IgD-negative memory B cell (primary cell): ENCODE results near the gene CATSPERE. TPM values are rescaled to one million over a fixed set of nuclear protein-coding genes. Genes with fewer than 3 reads are reported as not detected.

ENCODE experiments used
- H3K27ac Mint-ChIP-seq, 3 donors: one replicate each; pipeline ENCODE4 v1.8.0; 2020 to 2022; ENCODE audit warnings: mild to moderate bottlenecking in 3 of 3, mixed read lengths in 3 of 3, moderate library complexity in 1 of 3
- H3K27me3 Mint-ChIP-seq: one replicate; pipeline ENCODE4 v1.8.0; 2021; ENCODE audit warnings: mixed read lengths
- H3K36me3 Mint-ChIP-seq: one replicate; pipeline ENCODE4 v1.8.0; 2020; ENCODE audit warnings: mild to moderate bottlenecking, mixed read lengths
- H3K4me1 Mint-ChIP-seq, 3 donors: one replicate each; pipeline ENCODE4 v1.8.0; 2020 to 2022; ENCODE audit warnings: mixed read lengths in 3 of 3, mild to moderate bottlenecking in 1 of 3
- H3K4me3 Mint-ChIP-seq, 4 donors: one replicate each; pipeline ENCODE4 v1.8.0; 2020 to 2022; ENCODE audit warnings: mild to moderate bottlenecking in 4 of 4, mixed read lengths in 4 of 4, moderate library complexity in 3 of 4
- H3K9me3 Mint-ChIP-seq, 3 donors: one replicate each; pipeline ENCODE4 v1.8.0; 2020 to 2021; ENCODE audit warnings: mixed read lengths in 3 of 3, mild to moderate bottlenecking in 1 of 3
- polyA plus RNA-seq: library from polyadenylated mRNA; unstranded; fragments of 300-500 nt; fragmentation: Illumina TruSeq; gene quantifications from one replicate; pipeline ENCODE4 v1.2.3, GENCODE V29; 2021

Gene CATSPERE
- polyA plus RNA-seq, 1 donor from 2014 or later, result 0.23 TPM

- peaks cover 4% of the 10 kb centered on the region for H3K36me3 Mint-ChIP-seq
- H3K27ac Mint-ChIP-seq, result no peak overlapping the region
- H3K27me3 Mint-ChIP-seq, result no peaks in the 10 kb centered on the region
- H3K4me1 Mint-ChIP-seq, result no peaks in the 10 kb centered on the region
- no peak overlapping the region for H3K4me3 Mint-ChIP-seq
- H3K9me3 Mint-ChIP-seq, result no peaks in the 10 kb centered on the region
Measured at GRCh38 chr1:244614113-244614836, 153.2 kb downstream of the CATSPERE start.

DNA sequence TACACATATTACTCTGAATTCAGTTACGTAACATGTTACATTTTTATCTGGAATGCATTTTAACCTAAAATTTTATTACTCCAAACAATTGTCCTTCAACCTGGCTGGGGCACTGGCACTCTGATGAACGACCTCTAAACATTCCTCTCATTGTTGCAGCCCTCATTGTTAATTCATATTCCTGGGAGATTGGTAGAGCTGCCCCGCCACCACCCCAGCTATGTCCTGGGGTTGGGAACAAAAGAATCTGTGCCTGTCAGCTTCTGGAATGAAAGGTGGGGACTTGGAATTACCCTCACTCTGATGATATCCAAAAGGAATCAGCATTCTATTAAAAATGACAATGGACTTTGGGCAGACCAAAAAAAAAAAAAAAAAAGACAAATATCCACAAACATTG, 153.8 kb downstream of the CATSPERE start:
- Mint-ChIP-seq H3K27me3 (no peaks in the 10 kb centered on the region), H3K9me3 (no peaks in the 10 kb centered on the region), H3K4me3 (no peak overlapping the region), H3K4me1 (no peaks in the 10 kb centered on the region), H3K36me3 (peaks cover 4% of the 10 kb centered on the region), H3K27ac (no peak overlapping the region)

DNA sequence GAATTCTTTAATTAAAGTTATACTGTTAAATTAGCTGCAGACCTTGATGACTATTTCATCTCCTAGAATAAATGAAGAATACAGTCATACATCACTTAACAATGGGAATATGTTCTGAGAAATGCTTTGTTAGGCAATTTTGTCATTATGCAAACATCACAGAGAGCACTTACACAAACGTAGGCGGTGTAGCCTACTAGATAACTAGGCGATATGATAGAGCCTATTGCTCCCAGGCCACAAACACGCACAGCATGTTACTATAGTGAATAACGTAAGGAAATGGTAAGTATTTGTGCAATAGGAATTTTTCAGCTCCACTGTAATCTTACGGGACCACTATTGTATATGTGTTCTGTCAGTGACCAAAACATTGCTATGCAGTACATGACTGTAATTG, 154.2 kb downstream of the CATSPERE start:
- Mint-ChIP-seq H3K27ac (no peak overlapping the region), H3K27me3 (no peaks in the 10 kb centered on the region), H3K4me1 (no peaks in the 10 kb centered on the region), H3K4me3 (no peak overlapping the region), H3K36me3 (peaks cover 4% of the 10 kb centered on the region), H3K9me3 (no peaks in the 10 kb centered on the region)

DNA sequence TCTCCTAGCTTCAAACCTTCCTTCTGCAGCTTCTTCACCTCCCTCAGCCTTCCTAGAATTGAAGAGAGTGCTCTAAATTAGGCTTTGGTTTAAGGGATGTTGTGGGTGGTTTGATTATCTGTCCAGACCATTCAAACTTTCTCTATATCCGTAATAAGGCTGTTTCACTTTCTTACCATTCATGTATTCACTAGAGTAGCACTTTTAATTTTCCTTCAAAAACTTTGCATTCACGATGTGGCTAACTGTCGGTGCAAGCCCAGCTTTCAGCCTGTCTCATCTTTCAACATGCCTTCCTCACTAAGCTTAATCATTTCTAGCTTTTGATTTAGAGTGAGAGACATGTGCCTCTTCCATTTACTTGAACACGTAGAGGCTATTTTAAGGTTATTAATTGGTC, 165.6 kb downstream of the CATSPERE start:
- Mint-ChIP-seq H3K4me3 (no peak overlapping the region), H3K27ac (peak overlapping the region in 1 of 3 donors; percentile 4), H3K4me1 (no peaks in the 10 kb centered on the region), H3K27me3 (peaks cover 12% of the 10 kb centered on the region), H3K9me3 (peaks cover 0 to 2% (median 0%) of the 10 kb centered on the region in 3 donors), H3K36me3 (no peaks in the 10 kb centered on the region)

DNA sequence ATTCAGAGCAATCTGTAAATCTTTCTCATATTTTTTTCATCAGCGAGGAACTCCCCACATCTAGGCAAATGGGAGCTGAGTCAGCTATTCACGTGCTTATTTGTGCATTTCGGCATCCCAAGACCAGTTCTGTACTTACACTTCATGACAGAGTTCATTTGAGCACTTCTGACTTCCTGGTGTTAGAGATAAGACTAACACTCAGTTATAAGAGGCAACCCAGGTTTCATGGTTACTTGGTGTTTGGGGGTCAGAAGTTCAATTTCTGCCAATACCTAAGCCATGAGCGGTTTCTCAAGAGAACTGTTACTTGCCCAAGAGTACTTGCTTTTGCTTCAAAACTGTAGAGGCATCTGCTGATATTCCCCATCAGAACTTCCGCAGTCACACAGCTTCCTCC, 167.7 kb downstream of the CATSPERE start:
- peaks cover 12% of the 10 kb centered on the region for H3K27me3 Mint-ChIP-seq
- peaks cover 0 to 2% (median 0%) of the 10 kb centered on the region in 3 donors for H3K9me3 Mint-ChIP-seq
- H3K36me3 Mint-ChIP-seq, result no peaks in the 10 kb centered on the region
- no peak overlapping the region for H3K4me3 Mint-ChIP-seq
- H3K27ac Mint-ChIP-seq, result no peak overlapping the region
- H3K4me1 Mint-ChIP-seq, result no peaks in the 10 kb centered on the region

- Mint-ChIP-seq H3K9me3 (no peaks in the 10 kb centered on the region), H3K4me1 (no peaks in the 10 kb centered on the region), H3K27ac (no peak overlapping the region), H3K4me3 (no peak overlapping the region), H3K27me3 (peaks cover 5% of the 10 kb centered on the region), H3K36me3 (no peaks in the 10 kb centered on the region)
Measured at GRCh38 chr1:244633140-244633539, 172.1 kb downstream of the CATSPERE start.

DNA sequence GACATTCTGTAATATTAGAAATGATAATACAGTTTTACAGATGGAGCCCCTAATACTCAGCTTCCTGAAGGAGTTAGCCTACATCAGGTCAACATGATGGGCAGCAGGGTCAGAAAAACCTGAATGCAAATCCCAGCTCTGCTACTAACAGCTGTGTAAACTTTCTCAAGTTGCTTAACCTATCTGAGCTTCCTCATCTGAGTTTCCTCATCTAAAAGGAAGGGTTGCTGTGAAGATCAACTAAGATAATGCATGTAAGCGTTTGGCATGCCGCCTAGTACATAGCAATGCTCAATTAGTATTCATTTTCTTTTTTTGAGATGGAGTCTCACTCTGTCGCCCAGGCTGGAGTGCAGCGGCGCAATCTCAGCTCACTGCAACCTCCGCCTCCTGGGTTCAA, 173.5 kb downstream of the CATSPERE start:
- H3K36me3 Mint-ChIP-seq, result no peaks in the 10 kb centered on the region
- no peak overlapping the region for H3K4me3 Mint-ChIP-seq
- H3K27me3 Mint-ChIP-seq, result peaks cover 3% of the 10 kb centered on the region
- no peaks in the 10 kb centered on the region for H3K4me1 Mint-ChIP-seq
- no peak overlapping the region for H3K27ac Mint-ChIP-seq
- no peaks in the 10 kb centered on the region for H3K9me3 Mint-ChIP-seq

GRCh38 chr1:244636488-244637259, 175.6 kb downstream of the CATSPERE start:
- Mint-ChIP-seq H3K4me3 (no peak overlapping the region), H3K4me1 (no peaks in the 10 kb centered on the region), H3K27me3 (peaks cover 2% of the 10 kb centered on the region), H3K27ac (no peak overlapping the region), H3K36me3 (peaks cover 1% of the 10 kb centered on the region), H3K9me3 (no peaks in the 10 kb centered on the region)

DNA sequence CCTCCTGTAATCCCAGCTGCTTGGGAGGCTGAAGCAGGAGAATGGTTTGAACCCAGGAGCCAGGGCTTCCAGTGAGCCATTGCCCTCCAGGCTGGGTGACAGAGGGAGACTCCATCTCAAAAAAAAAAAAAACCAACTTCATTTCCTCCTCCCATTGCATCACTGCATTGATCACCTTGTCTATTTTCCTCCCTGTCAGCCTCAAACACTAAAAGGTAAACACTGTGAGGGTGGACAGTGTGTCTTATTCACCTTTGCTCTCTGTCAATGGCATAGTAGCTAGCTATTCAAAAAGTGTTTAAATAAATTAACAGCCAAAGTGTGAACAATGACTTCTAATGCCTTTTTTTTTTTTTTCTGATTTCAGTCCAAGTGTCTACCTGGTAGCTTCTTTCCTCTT, 178.5 kb downstream of the CATSPERE start:
- H3K9me3 Mint-ChIP-seq, result no peaks in the 10 kb centered on the region
- H3K27me3 Mint-ChIP-seq, result peaks cover 4% of the 10 kb centered on the region
- H3K4me3 Mint-ChIP-seq, result no peak overlapping the region
- H3K27ac Mint-ChIP-seq, result no peak overlapping the region
- no peaks in the 10 kb centered on the region for H3K4me1 Mint-ChIP-seq
- H3K36me3 Mint-ChIP-seq, result peaks cover 1% of the 10 kb centered on the region

- Mint-ChIP-seq H3K9me3 (no peaks in the 10 kb centered on the region), H3K27ac (no peak overlapping the region), H3K4me1 (no peaks in the 10 kb centered on the region), H3K4me3 (no peak overlapping the region), H3K36me3 (peaks cover 1% of the 10 kb centered on the region), H3K27me3 (peaks cover 4% of the 10 kb centered on the region)
Measured at GRCh38 chr1:244640917-244641316, 179.8 kb downstream of the CATSPERE start.

DNA sequence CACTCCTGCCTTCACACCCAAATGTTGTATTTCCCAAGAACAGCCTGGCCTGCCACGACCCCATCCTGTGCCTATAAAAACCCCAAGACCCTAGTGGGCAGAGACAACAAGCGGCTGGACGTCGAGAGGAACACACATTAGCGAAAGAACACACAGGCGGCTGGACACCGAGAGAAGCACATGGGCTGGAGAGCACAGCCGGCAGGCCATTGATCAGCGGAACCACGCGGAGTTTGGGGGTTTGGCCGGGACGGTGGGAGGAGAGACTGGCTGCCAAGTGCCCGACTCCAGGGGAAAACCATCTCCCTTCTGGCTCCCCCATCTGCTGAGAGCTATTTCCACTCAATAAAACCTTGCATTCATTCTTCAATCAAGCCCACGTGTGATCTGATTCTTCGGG, 181.5 kb downstream of the CATSPERE start:
- Mint-ChIP-seq H3K4me1 (no peaks in the 10 kb centered on the region), H3K36me3 (peaks cover 1% of the 10 kb centered on the region), H3K27ac (no peak overlapping the region), H3K27me3 (peaks cover 4% of the 10 kb centered on the region), H3K4me3 (no peak overlapping the region), H3K9me3 (no peaks in the 10 kb centered on the region)

DNA sequence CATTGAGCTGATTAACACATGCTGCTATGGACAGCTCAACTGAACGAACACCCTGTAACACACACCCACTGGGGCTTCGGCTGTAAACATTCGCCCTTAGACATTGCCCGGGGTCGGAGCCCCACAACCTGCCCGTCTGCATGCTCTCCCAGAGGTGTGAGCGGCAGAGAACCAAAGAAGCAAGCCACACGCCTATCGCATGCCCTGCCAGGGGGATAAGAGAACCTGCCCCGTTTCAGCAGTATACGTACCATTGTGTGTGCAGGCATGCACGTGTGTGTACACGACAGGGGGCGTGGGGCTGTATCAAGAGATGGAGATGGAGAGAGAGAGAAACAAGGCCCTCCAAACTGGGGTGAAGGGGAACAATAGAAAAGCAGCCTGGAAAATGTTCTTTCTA, 181.9 kb downstream of the CATSPERE start:
- no peak overlapping the region for H3K27ac Mint-ChIP-seq
- H3K36me3 Mint-ChIP-seq, result peaks cover 1% of the 10 kb centered on the region
- H3K4me3 Mint-ChIP-seq, result no peak overlapping the region
- no peaks in the 10 kb centered on the region for H3K9me3 Mint-ChIP-seq
- H3K4me1 Mint-ChIP-seq, result no peaks in the 10 kb centered on the region
- H3K27me3 Mint-ChIP-seq, result peaks cover 4% of the 10 kb centered on the region

- no peaks in the 10 kb centered on the region for H3K4me1 Mint-ChIP-seq
- H3K4me3 Mint-ChIP-seq, result no peak overlapping the region
- H3K9me3 Mint-ChIP-seq, result no peaks in the 10 kb centered on the region
- no peak overlapping the region for H3K27ac Mint-ChIP-seq
- peaks cover 1% of the 10 kb centered on the region for H3K36me3 Mint-ChIP-seq
- peaks cover 5% of the 10 kb centered on the region for H3K27me3 Mint-ChIP-seq
Measured at GRCh38 chr1:244645414-244645813, 184.3 kb downstream of the CATSPERE start.

DNA sequence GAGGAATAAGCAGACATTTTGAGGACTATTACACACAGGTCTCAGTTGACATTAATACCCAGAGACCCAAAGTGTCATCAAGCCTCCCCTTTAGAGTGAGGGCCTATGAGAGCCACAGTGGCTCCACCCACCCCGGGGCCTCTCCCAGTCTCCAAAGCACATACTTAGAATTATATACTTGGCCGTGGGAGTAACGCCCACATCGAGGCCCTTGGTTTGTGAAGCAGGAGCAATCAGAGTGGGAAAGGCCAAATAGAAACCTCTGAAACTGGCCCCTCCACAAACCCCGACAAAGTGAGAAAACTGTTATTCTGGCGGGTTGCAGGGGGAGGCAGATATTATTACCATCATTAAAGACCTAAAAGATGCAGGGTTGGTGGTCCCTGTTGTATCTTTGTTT, 184.8 kb downstream of the CATSPERE start:
- H3K36me3 Mint-ChIP-seq, result no peaks in the 10 kb centered on the region
- no peaks in the 10 kb centered on the region for H3K4me1 Mint-ChIP-seq
- peaks cover 5% of the 10 kb centered on the region for H3K27me3 Mint-ChIP-seq
- no peaks in the 10 kb centered on the region for H3K9me3 Mint-ChIP-seq
- no peak overlapping the region for H3K4me3 Mint-ChIP-seq
- no peak overlapping the region for H3K27ac Mint-ChIP-seq

GRCh38 chr1:244647819-244648218, 186.7 kb downstream of the CATSPERE start:
- H3K27ac Mint-ChIP-seq, result no peak overlapping the region
- no peaks in the 10 kb centered on the region for H3K9me3 Mint-ChIP-seq
- H3K36me3 Mint-ChIP-seq, result no peaks in the 10 kb centered on the region
- peaks cover 6 to 9% (median 7%) of the 10 kb centered on the region in 3 donors for H3K4me1 Mint-ChIP-seq
- peaks cover 3% of the 10 kb centered on the region for H3K27me3 Mint-ChIP-seq
- no peak overlapping the region for H3K4me3 Mint-ChIP-seq
